ENCODE data around the gene VGLL4. TPM values are rescaled to one million over a fixed set of nuclear protein-coding genes. Genes with fewer than 3 reads are reported as not detected.

Gene VGLL4
- polyA plus RNA-seq, 2 of the 4 experiments (the other 2 are of a cell fraction) = 24.7 to 28.1 TPM

GRCh38 chr3:11680509-11680908 lies 36.8 kb upstream of the VGLL4 start:
- FAIRE-seq (no peak), DNase-seq (ENCODE audit: low read depth in 1 of 2, low spot score in 1 of 2) (no peak), ATAC-seq (no peak)
- WGBS (ENCODE audit: missing lambda C conversion rate) = 83% methylated on average over 14 of the region's 14 CpGs
- no peaks in the 10 kb centered on the region for H3K9me3 ChIP-seq
- POLR2A ChIA-PET = no interaction called here
- no peak overlapping the region for H3K4me2 ChIP-seq
- H3K4me1 ChIP-seq = peaks cover 11% of the 10 kb centered on the region; the same call in 2 of the 3 replicates
- H3K27ac ChIP-seq = no peak overlapping the region
- CTCF ChIA-PET = no interaction called here
- TF ChIP-seq ZSCAN20 (CRISPR knock-in tag; IDR thresholded peaks at IDR 0.05) = no peak
- no peak for TF ChIP-seq MAX (IDR thresholded peaks at IDR 0.05)
- TF ChIP-seq CBX8 (IDR thresholded peaks at IDR 0.05) = no peak
- TF ChIP-seq PBX3 (IDR thresholded peaks at IDR 0.05) = no peak
- H3K4me3 ChIP-seq = no peak overlapping the region

DNA sequence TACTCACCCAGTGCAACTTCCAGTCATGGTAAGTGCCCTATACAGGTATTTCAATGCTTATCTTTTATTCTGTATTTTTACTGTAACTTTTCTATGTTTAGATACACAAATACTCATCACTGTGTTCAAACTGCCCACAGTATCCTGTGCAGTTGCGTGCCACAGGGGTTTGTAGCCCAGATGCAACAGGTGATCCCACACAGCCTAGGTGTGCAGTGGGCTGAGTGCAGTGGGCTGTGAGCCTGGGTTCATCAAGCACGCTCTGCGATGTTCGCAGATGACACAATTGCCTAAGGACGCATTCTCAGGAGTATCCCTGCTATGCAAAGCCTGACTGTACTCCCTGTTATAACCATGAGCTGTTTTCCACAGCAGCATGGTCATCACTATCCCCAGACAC lies 36.2 kb upstream of the VGLL4 start:
- DNase-seq (ENCODE audit: low read depth in 1 of 2, low spot score in 1 of 2) = no peak
- POLR2A ChIA-PET = no interaction called here
- WGBS (ENCODE audit: missing lambda C conversion rate) = 86% methylated on average over 5 of the region's 5 CpGs
- peaks cover 13% of the 10 kb centered on the region; the same call in 2 of the 3 replicates for H3K4me1 ChIP-seq
- CTCF ChIA-PET = interaction anchor here (0.5 to 3.0 kb wide), 2 partner anchors 17 to 288 kb away, joined by 3 to 11 read pairs; no protein-coding TSS in a partner anchor
- no peak for FAIRE-seq
- H3K4me2 ChIP-seq = no peak overlapping the region
- no peak overlapping the region for H3K27ac ChIP-seq
- TF ChIP-seq RFX5 (IDR thresholded peaks at IDR 0.05) = no peak
- no peak for TF ChIP-seq EP300 (IDR thresholded peaks at IDR 0.05)
- TF ChIP-seq NR3C1 (IDR thresholded peaks at IDR 0.05) = no peak
- TF ChIP-seq EHMT2 (IDR thresholded peaks at IDR 0.05; ENCODE audit: low read depth) = no peak
- TF ChIP-seq RCOR1 (IDR thresholded peaks at IDR 0.05; ENCODE audit: low read depth, low read length) = no peak
- no peak for TF ChIP-seq FOSL2 (IDR thresholded peaks at IDR 0.05)
- no peak for TF ChIP-seq FOSL2 (CRISPR knock-in tag; IDR thresholded peaks at IDR 0.05)
- TF ChIP-seq RNF2 (IDR thresholded peaks at IDR 0.05; ENCODE audit: borderline replicate concordance, low read depth) = no peak
- no peak for TF ChIP-seq BHLHE40 (IDR thresholded peaks at IDR 0.05; ENCODE audit: low read depth, low read length)
- no peak for TF ChIP-seq GATA3 (IDR thresholded peaks at IDR 0.05; ENCODE audit: borderline replicate concordance)
- no peak for TF ChIP-seq HOXB13 (CRISPR knock-in tag; IDR thresholded peaks at IDR 0.05; ENCODE audit: low read depth)
- TF ChIP-seq MAZ (IDR thresholded peaks at IDR 0.05; ENCODE audit: borderline replicate concordance, low read depth, low read length) = no peak
- no peaks in the 10 kb centered on the region for H3K9me3 ChIP-seq
- no peak; a peak in 1 of 6 replicates for ATAC-seq
- H3K4me3 ChIP-seq = no peak overlapping the region

DNA sequence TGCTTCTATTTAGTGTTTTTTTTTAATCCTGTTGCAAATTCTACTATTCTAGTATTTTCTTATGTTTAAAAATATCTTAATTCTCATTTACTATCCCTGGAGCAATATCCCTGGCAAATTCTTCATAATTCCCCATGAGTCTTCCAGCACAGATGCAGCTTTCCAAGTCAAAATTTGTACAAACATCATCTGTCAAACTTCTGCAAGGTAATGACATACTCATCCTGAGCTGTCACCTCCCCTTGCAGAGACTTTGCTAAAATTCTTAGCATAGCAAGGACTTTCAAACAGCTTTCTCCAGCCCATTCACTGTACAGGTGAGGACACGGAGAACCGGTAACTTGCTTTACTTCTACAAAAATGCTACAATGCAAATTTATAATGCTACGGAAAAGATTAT lies 28.6 kb upstream of the VGLL4 start:
- CTCF ChIA-PET = interaction anchor here (0.8 to 1.8 kb wide), 5 partner anchors 8 to 612 kb away, joined by 3 to 8 read pairs (median 4); no protein-coding TSS in a partner anchor
- Histone ChIP-seq H3K4me2 (no peak overlapping the region), H3K27ac (no peak overlapping the region), H3K4me3 (no peak overlapping the region), H3K4me1 (peaks cover 26% of the 10 kb centered on the region; the same call in 2 of the 3 replicates), H3K9me3 (no peaks in the 10 kb centered on the region)
- ATAC-seq (no peak), DNase-seq (ENCODE audit: low read depth in 1 of 2, low spot score in 1 of 2) (no peak), FAIRE-seq (no peak)
- 95% methylated on average over 3 of the region's 3 CpGs for WGBS (ENCODE audit: missing lambda C conversion rate)
- no peak for TF ChIP-seq USF2 (IDR thresholded peaks at IDR 0.05)
- TF ChIP-seq FOXS1 (CRISPR knock-in tag; IDR thresholded peaks at IDR 0.05) = no peak
- TF ChIP-seq POLR2A (IDR thresholded peaks at IDR 0.05; ENCODE audit: low read length) = no peak
- no peak for TF ChIP-seq NPAS2 (CRISPR knock-in tag; IDR thresholded peaks at IDR 0.05; ENCODE audit: borderline replicate concordance)
- no peak for TF ChIP-seq SMC3 (IDR thresholded peaks at IDR 0.05)
- no peak for TF ChIP-seq EHF (CRISPR knock-in tag; IDR thresholded peaks at IDR 0.05)
- TF ChIP-seq ZFP36 (IDR thresholded peaks at IDR 0.05; ENCODE audit: borderline replicate concordance, partially characterized antibody) = no peak
- no peak for TF ChIP-seq FOSL2 (IDR thresholded peaks at IDR 0.05)
- TF ChIP-seq FOSL2 (CRISPR knock-in tag; IDR thresholded peaks at IDR 0.05) = no peak
- no peak for TF ChIP-seq RARB (CRISPR knock-in tag; IDR thresholded peaks at IDR 0.05)
- TF ChIP-seq CHD4 (IDR thresholded peaks at IDR 0.05; ENCODE audit: borderline replicate concordance) = no peak
- TF ChIP-seq BCL3 (IDR thresholded peaks at IDR 0.05) = no peak
- TF ChIP-seq, protein P1, sequence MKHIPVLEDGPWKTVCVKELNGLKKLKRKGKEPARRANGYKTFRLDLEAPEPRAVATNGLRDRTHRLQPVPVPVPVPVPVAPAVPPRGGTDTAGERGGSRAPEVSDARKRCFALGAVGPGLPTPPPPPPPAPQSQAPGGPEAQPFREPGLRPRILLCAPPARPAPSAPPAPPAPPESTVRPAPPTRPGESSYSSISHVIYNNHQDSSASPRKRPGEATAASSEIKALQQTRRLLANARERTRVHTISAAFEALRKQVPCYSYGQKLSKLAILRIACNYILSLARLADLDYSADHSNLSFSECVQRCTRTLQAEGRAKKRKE (CRISPR knock-in tag; IDR thresholded peaks at IDR 0.05; ENCODE audit: low read depth) = no peak
- TF ChIP-seq, protein P2, sequence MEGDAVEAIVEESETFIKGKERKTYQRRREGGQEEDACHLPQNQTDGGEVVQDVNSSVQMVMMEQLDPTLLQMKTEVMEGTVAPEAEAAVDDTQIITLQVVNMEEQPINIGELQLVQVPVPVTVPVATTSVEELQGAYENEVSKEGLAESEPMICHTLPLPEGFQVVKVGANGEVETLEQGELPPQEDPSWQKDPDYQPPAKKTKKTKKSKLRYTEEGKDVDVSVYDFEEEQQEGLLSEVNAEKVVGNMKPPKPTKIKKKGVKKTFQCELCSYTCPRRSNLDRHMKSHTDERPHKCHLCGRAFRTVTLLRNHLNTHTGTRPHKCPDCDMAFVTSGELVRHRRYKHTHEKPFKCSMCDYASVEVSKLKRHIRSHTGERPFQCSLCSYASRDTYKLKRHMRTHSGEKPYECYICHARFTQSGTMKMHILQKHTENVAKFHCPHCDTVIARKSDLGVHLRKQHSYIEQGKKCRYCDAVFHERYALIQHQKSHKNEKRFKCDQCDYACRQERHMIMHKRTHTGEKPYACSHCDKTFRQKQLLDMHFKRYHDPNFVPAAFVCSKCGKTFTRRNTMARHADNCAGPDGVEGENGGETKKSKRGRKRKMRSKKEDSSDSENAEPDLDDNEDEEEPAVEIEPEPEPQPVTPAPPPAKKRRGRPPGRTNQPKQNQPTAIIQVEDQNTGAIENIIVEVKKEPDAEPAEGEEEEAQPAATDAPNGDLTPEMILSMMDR (IDR thresholded peaks at IDR 0.05) = no peak
- no peak for TF ChIP-seq PHF8 (IDR thresholded peaks at IDR 0.05; ENCODE audit: borderline replicate concordance, low read depth)
- POLR2A ChIA-PET = no interaction called here

Measured in A549 (cell line).